ENCODE measurements around the gene APCDD1L. TPM values are rescaled to one million over a fixed set of nuclear protein-coding genes. Genes with fewer than 3 reads are reported as not detected.

Gene APCDD1L
- total and polyA plus RNA-seq, 4 donors, result 0.04 TPM; not detected in 3

GRCh38 chr20:58472273-58473018 is 42.8 kb downstream of the APCDD1L start (continued):
- TF ChIP-seq GABPA (IDR thresholded peaks at IDR 0.05 in 1 of 2, conservative IDR thresholded peaks at IDR 0.05 in 1 of 2) (no peak), HNF4G (IDR thresholded peaks at IDR 0.05) (no peak), EGR1 (IDR thresholded peaks at IDR 0.05; ENCODE audit: low read depth in 2 of 2) (no peak), SP1 (IDR thresholded peaks at IDR 0.05) (no peak), NR2F2 (IDR thresholded peaks at IDR 0.05) (no peak)

- no peaks in the 10 kb centered on the region for H3K36me3 ChIP-seq (ENCODE audit: control insufficient read depth in 4 of 4, insufficient read depth in 3 of 4, low read depth in 1 of 4, low read length in 3 of 4)
- H3K4me1 ChIP-seq (ENCODE audit: control insufficient read depth in 4 of 4, insufficient read depth in 4 of 4, low read length in 3 of 4), result no peaks in the 10 kb centered on the region
- H3K9me3 ChIP-seq (ENCODE audit: control insufficient read depth in 4 of 4, low read length in 3 of 4), result no peaks in the 10 kb centered on the region
- TF ChIP-seq NR2F2 (IDR thresholded peaks at IDR 0.05) (peak; percentile 57), GABPA (IDR thresholded peaks at IDR 0.05 in 1 of 2, conservative IDR thresholded peaks at IDR 0.05 in 1 of 2) (no peak)
- H3K4me3 ChIP-seq (ENCODE audit: low read depth in 1 of 3, low read length in 3 of 3), result no peak overlapping the region
- H3K27me3 ChIP-seq (ENCODE audit: control insufficient read depth in 4 of 4, insufficient read depth in 4 of 4, low read length in 3 of 4), result no peaks in the 10 kb centered on the region
- 77% methylated on average over 26 of the region's 26 CpGs for WGBS
- DNase-seq (ENCODE audit: low spot score), result no peak
- H3K27ac ChIP-seq (ENCODE audit: low read depth in 1 of 2, low read length in 2 of 2), result no peak overlapping the region
- H3K9ac ChIP-seq (ENCODE audit: low read depth in 1 of 2, low read length in 2 of 2), result no peak overlapping the region
Measured at GRCh38 chr20:58471193-58472164, 43.7 kb downstream of the APCDD1L start.

GRCh38 chr20:58470336-58471192 is 44.6 kb downstream of the APCDD1L start:
- Histone ChIP-seq H3K4me3 (ENCODE audit: low read depth in 1 of 3, low read length in 3 of 3) (no peak overlapping the region), H3K4me1 (ENCODE audit: control insufficient read depth in 4 of 4, insufficient read depth in 4 of 4, low read length in 3 of 4) (no peaks in the 10 kb centered on the region), H3K27ac (ENCODE audit: low read depth in 1 of 2, low read length in 2 of 2) (no peak overlapping the region), H3K9me3 (ENCODE audit: control insufficient read depth in 4 of 4, low read length in 3 of 4) (no peaks in the 10 kb centered on the region), H3K9ac (ENCODE audit: low read depth in 1 of 2, low read length in 2 of 2) (no peak overlapping the region), H3K27me3 (ENCODE audit: control insufficient read depth in 4 of 4, insufficient read depth in 4 of 4, low read length in 3 of 4) (peaks cover 0 to 3% (median 0%) of the 10 kb centered on the region in 4 donors), H3K36me3 (ENCODE audit: control insufficient read depth in 4 of 4, insufficient read depth in 3 of 4, low read depth in 1 of 4, low read length in 3 of 4) (no peaks in the 10 kb centered on the region)
- WGBS, result 91% methylated on average over 19 of the region's 19 CpGs
- DNase-seq (ENCODE audit: low spot score), result no peak
- TF ChIP-seq GABPA (IDR thresholded peaks at IDR 0.05 in 1 of 2, conservative IDR thresholded peaks at IDR 0.05 in 1 of 2) (no peak), MAX (IDR thresholded peaks at IDR 0.05) (no peak), HNF4A (conservative IDR thresholded peaks at IDR 0.05) (no peak), FOXA1 (IDR thresholded peaks at IDR 0.05) (no peak), HNF4G (IDR thresholded peaks at IDR 0.05) (no peak), RAD21 (IDR thresholded peaks at IDR 0.05) (no peak), NR2F2 (IDR thresholded peaks at IDR 0.05) (no peak), FOXA2 (IDR thresholded peaks at IDR 0.05) (no peak), JUND (IDR thresholded peaks at IDR 0.05) (no peak), REST (IDR thresholded peaks at IDR 0.05) (no peak), TAF1 (conservative IDR thresholded peaks at IDR 0.05) (no peak), CTCF (IDR thresholded peaks at IDR 0.05; ENCODE audit: low read depth, low read length, missing input control) (no peak), ZBTB33 (IDR thresholded peaks at IDR 0.05) (no peak), EGR1 (IDR thresholded peaks at IDR 0.05; ENCODE audit: low read depth in 2 of 2) (no peak), YY1 (IDR thresholded peaks at IDR 0.05) (no peak)
